Colonic mucosa (tissue), 4 donors: Measurements from ENCODE around the gene ZEB2. TPM values are rescaled to one million over a fixed set of nuclear protein-coding genes. Genes with fewer than 3 reads are reported as not detected.

ENCODE experiments used
- DNase-seq: peaks from one replicate; pipeline ENCODE4 v3.0.0-alpha.2; 2020
- H3K27ac ChIP-seq: fragments of 200-600 bp; one replicate; pipeline ENCODE4 v1.8.0; 2021
- H3K27me3 ChIP-seq: fragments of 200-600 bp; one replicate; pipeline ENCODE4 v1.8.0; 2021
- H3K36me3 ChIP-seq: fragments of 200-600 bp; one replicate; pipeline ENCODE4 v1.8.0; 2021
- H3K4me1 ChIP-seq: fragments of 200-600 bp; one replicate; pipeline ENCODE4 v1.8.0; 2021; ENCODE audit warnings: mild to moderate bottlenecking
- H3K4me3 ChIP-seq: fragments of 200-600 bp; one replicate; pipeline ENCODE4 v1.8.0; 2021
- H3K9ac ChIP-seq, 2 donors: one replicate each; pipeline ENCODE4 v1.7.0; 2013; ENCODE audit warnings: control low read depth in 2 of 2, low read depth in 2 of 2, low read length in 2 of 2
- H3K9me3 ChIP-seq: fragments of 200-600 bp; one replicate; pipeline ENCODE4 v1.8.0; 2021
- intact Hi-C: fragments of 100-400 bp; cut with DNase I; formaldehyde crosslinking; loops from one replicate; pipeline ENCODE4 v1.14.1; 2022
- total RNA-seq, 2 donors: library from RNA; stranded (reverse); fragmentation: NEBNext Ultra II Directional in 1 of 2; extraction: Animal tissue kit (Norgen Biotek cat#: 25700) in 1 of 2; gene quantifications; one replicate each; pipeline ENCODE4 v1.2.1, GENCODE V29; 2021
- TF ChIP-seq, protein P1 (sequence below): fragments of 200-600 bp; IDR thresholded peaks from one replicate; pipeline ENCODE4 v1.8.0; 2022; ENCODE audit warnings: antibody characterized with exemption, mild to moderate bottlenecking
- donor health status: healthy.
- donor health status: DM: no; HTN: no; CAD: no.
- donor health status: DM: no; HTN: no; CAD: no.

The ZEB2 gene
- total RNA-seq, 2 donors from 2014 or later = 17.4 to 29.6 TPM

DNA sequence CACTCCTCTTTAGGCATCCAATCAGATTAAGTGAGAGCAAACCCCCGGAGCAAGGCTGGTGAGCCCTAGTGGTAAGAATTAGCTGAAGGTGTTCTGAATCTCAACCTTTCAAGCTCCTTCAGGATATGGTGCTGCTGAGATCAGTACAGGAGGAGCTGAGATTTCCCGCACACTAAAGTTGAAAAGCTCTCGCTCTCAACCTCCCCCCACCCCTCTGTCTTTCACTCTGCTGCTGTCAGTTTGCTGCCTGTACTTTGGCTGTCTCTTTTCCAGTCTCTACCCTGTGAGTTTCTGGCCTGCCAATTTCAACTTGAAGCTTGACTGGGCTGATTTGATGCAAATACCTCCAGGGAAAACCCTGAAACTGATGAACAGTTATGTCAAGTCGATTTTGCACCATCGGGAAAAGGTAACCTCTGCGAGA, 15.7 kb downstream of the ZEB2 start:
- H3K27me3 ChIP-seq = peaks cover 4% of the 10 kb centered on the region
- TF ChIP-seq, protein P1, sequence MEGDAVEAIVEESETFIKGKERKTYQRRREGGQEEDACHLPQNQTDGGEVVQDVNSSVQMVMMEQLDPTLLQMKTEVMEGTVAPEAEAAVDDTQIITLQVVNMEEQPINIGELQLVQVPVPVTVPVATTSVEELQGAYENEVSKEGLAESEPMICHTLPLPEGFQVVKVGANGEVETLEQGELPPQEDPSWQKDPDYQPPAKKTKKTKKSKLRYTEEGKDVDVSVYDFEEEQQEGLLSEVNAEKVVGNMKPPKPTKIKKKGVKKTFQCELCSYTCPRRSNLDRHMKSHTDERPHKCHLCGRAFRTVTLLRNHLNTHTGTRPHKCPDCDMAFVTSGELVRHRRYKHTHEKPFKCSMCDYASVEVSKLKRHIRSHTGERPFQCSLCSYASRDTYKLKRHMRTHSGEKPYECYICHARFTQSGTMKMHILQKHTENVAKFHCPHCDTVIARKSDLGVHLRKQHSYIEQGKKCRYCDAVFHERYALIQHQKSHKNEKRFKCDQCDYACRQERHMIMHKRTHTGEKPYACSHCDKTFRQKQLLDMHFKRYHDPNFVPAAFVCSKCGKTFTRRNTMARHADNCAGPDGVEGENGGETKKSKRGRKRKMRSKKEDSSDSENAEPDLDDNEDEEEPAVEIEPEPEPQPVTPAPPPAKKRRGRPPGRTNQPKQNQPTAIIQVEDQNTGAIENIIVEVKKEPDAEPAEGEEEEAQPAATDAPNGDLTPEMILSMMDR = no peak
- no peak overlapping the region for H3K4me3 ChIP-seq
- no peaks in the 10 kb centered on the region for H3K36me3 ChIP-seq
- no peak for DNase-seq
- H3K9ac ChIP-seq = no peak overlapping the region
- no peak overlapping the region for H3K27ac ChIP-seq
- no peaks in the 10 kb centered on the region for H3K4me1 ChIP-seq
- intact Hi-C loops = no loop called here
- no peaks in the 10 kb centered on the region for H3K9me3 ChIP-seq

DNA sequence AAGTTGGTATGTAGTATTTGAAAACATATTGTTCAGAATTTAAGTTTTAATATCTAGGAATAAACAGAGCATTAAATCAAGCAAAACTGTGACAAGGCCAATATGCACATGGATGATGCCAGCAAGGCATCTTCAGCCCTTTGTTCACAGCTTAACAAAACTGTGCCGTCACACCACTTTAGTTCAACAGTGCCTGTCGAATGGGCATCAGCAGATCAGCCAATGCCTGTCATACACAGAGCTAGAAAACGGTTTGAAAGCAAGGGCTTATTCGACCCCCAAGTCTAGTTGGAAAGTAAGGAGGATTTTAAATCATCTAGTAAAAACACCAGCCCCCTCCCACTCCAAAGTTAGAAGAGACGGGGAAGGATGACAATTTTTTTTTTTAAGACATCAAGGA, 16.7 kb downstream of the ZEB2 start:
- intact Hi-C loops = no loop called here
- no peaks in the 10 kb centered on the region for H3K36me3 ChIP-seq
- H3K9ac ChIP-seq = no peak overlapping the region
- no peak overlapping the region for H3K27ac ChIP-seq
- no peak for DNase-seq
- no peaks in the 10 kb centered on the region for H3K9me3 ChIP-seq
- H3K27me3 ChIP-seq = peaks cover 4% of the 10 kb centered on the region
- TF ChIP-seq, protein P1 = no peak
- no peak overlapping the region for H3K4me3 ChIP-seq
- H3K4me1 ChIP-seq = no peaks in the 10 kb centered on the region

DNA sequence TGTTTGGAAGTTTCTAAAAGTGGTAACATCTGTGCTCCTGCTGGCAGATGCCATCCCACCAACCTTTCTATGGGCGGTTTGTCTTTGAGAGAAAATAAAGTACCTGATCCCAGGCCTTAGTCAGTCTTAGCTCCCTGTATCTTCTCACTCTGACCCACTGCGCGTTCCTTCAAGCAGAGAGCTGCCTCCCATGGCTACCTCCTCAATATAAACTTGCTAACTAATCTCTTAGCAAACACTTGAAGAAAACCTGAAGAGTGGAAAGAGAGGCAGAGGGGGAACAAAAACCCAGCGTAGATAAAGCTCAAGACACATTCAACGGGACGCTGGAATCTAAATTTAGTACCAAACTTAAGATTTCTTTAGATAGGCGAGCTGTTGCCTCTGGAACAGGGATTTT, 17.6 kb downstream of the ZEB2 start:
- H3K4me3 ChIP-seq = no peak overlapping the region
- H3K27me3 ChIP-seq = peaks cover 4% of the 10 kb centered on the region
- intact Hi-C loops = no loop called here
- no peak overlapping the region for H3K27ac ChIP-seq
- H3K36me3 ChIP-seq = no peaks in the 10 kb centered on the region
- DNase-seq = no peak
- TF ChIP-seq, protein P1 = no peak
- H3K4me1 ChIP-seq = no peaks in the 10 kb centered on the region
- H3K9ac ChIP-seq = no peak overlapping the region
- H3K9me3 ChIP-seq = no peaks in the 10 kb centered on the region

DNA sequence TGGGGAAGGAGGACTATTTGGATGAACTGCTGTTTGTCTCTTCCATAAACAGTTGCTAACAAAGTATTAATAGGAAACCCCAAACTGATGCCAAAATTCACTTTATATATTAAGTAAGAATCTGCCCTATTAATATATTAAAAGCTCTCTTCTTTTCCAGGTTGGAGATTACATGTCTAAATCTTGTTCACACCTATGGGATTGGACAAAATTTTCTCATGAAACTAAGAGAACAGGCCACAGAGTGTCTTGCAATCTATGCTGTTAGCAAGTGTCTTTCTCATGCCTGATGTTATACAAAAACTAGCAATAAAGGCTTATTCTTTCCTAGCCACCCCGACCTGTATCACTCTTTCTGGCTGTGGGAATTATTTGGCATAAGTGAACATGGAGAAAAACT, 18.3 kb downstream of the ZEB2 start:
- Histone ChIP-seq H3K9ac (no peak overlapping the region), H3K27me3 (peaks cover 4% of the 10 kb centered on the region), H3K36me3 (no peaks in the 10 kb centered on the region), H3K9me3 (no peaks in the 10 kb centered on the region), H3K27ac (no peak overlapping the region), H3K4me3 (no peak overlapping the region), H3K4me1 (no peaks in the 10 kb centered on the region)
- TF ChIP-seq, protein P1 = no peak
- intact Hi-C loops = no loop called here
- DNase-seq = no peak

DNA sequence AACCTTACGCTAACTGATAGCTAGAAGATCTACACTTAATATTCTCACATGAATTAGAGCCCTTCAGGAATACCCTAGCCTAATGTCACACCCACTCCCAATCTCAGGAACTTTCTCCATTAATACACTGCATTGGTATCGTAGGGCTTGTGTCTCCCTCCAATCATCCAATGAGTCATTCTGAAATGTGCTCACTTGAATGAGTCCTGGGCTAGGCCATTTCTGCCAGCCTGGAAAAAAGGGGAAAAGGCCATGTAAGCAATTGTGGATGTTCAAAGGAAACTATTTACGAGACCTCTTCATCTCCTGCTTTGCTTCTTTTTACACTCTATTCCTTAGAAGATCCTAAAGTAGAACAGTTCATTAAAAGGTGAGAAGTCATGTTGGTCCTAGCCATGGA, 18.8 kb downstream of the ZEB2 start:
- Histone ChIP-seq H3K27ac (no peak overlapping the region), H3K4me1 (no peaks in the 10 kb centered on the region), H3K36me3 (no peaks in the 10 kb centered on the region), H3K9ac (no peak overlapping the region), H3K27me3 (peaks cover 4% of the 10 kb centered on the region), H3K4me3 (no peak overlapping the region), H3K9me3 (no peaks in the 10 kb centered on the region)
- no peak for DNase-seq
- TF ChIP-seq, protein P1 = no peak
- intact Hi-C loops = no loop called here

DNA sequence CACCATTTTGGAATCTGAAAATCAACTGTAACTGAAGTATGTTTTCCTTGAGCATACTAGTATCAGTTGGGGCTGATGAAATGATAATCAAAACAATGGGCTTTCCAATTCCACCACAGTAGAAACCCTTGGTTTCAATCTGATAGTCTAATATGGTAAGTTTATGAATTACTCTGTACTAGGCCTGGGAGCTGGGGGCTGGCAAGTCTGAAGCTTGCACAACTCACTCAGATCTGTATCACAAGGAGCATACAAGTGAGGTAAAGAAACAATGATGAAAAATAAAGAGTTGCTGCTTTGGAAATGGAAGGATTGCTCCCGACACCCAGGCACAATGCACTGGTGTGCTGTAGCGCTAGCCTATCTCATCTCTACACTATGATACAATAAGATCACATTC, 19.4 kb downstream of the ZEB2 start:
- TF ChIP-seq, protein P1 = no peak
- no peak overlapping the region for H3K4me3 ChIP-seq
- H3K27ac ChIP-seq = no peak overlapping the region
- no peak for DNase-seq
- no peaks in the 10 kb centered on the region for H3K4me1 ChIP-seq
- H3K9me3 ChIP-seq = no peaks in the 10 kb centered on the region
- no peak overlapping the region for H3K9ac ChIP-seq
- H3K36me3 ChIP-seq = no peaks in the 10 kb centered on the region
- H3K27me3 ChIP-seq = peaks cover 4% of the 10 kb centered on the region
- intact Hi-C loops = no loop called here
